ENCODE results near the gene MSRB1. TPM values are rescaled to one million over a fixed set of nuclear protein-coding genes. Genes with fewer than 3 reads are reported as not detected.
A peak's percentile ranks its signal among the peaks of the same experiment; 100 is the strongest.

Gene MSRB1
- 40.1 TPM for total RNA-seq

GRCh38 chr16:1942810-1943726 is at the start of gene MSRB1:
MSRB1 (minus strand) TSS chr16:1943199; CDS start chr16:1943156, 43 bp downstream.
- peak; percentile 88 to 100 (median 99) for DNase-seq (ENCODE audit: low read depth in 2 of 3, low spot score in 2 of 3)

- peak; percentile 94 to 97 (median 96) for DNase-seq (ENCODE audit: low read depth in 2 of 3, low spot score in 2 of 3)
These were observed 49.1 kb upstream of the MSRB1 start for GRCh38 chr16:1991948-1992703.

- DNase-seq (ENCODE audit: low read depth in 2 of 3, low spot score in 2 of 3), result no peak
These were observed 48.6 kb upstream of the MSRB1 start for GRCh38 chr16:1991588-1991947.

GRCh38 chr16:1991135-1991551 is 48.1 kb upstream of the MSRB1 start:
- peak in 1 of 3 donors; percentile 32 for DNase-seq (ENCODE audit: low read depth in 2 of 3, low spot score in 2 of 3)

- no peak for DNase-seq (ENCODE audit: low read depth in 2 of 3, low spot score in 2 of 3)
These were observed 47.5 kb upstream of the MSRB1 start for GRCh38 chr16:1990351-1991134.

GRCh38 chr16:1990101-1990350 is 47.0 kb upstream of the MSRB1 start:
- DNase-seq (ENCODE audit: low read depth in 2 of 3, low spot score in 2 of 3), result no peak

- DNase-seq (ENCODE audit: low read depth in 2 of 3, low spot score in 2 of 3), result no peak
These were observed 46.5 kb upstream of the MSRB1 start, which contains the start of gene SYNGR3 for GRCh38 chr16:1989209-1990100. SYNGR3 (plus strand) TSS chr16:1989970; CDS start chr16:1990103, 133 bp downstream.

GRCh38 chr16:1987198-1987597 is 44.2 kb upstream of the MSRB1 start:
- DNase-seq (ENCODE audit: low read depth in 2 of 3, low spot score in 2 of 3), result no peak

- no peak for DNase-seq (ENCODE audit: low read depth in 2 of 3, low spot score in 2 of 3)
These were observed 42.6 kb upstream of the MSRB1 start for GRCh38 chr16:1985466-1986150.

GRCh38 chr16:1984347-1985225 is 41.6 kb upstream of the MSRB1 start:
- no peak for DNase-seq (ENCODE audit: low read depth in 2 of 3, low spot score in 2 of 3)

GRCh38 chr16:1983544-1984346 is 40.7 kb upstream of the MSRB1 start, which contains the start of gene GFER:
GFER (plus strand) TSS chr16:1984193; CDS start chr16:1984219, 26 bp downstream.
- peak in 2 of 3 donors; percentile 73 to 80 for DNase-seq (ENCODE audit: low read depth in 2 of 3, low spot score in 2 of 3)

- DNase-seq (ENCODE audit: low read depth in 2 of 3, low spot score in 2 of 3), result no peak
These were observed 40.1 kb upstream of the MSRB1 start for GRCh38 chr16:1982991-1983543.

GRCh38 chr16:1982013-1982433 is 39.0 kb upstream of the MSRB1 start:
- DNase-seq (ENCODE audit: low read depth in 2 of 3, low spot score in 2 of 3), result no peak

- DNase-seq (ENCODE audit: low read depth in 2 of 3, low spot score in 2 of 3), result no peak
These were observed 38.4 kb upstream of the MSRB1 start, which contains the start of gene NOXO1 for GRCh38 chr16:1981398-1981836. NOXO1 (minus strand) TSS chr16:1981469; CDS start chr16:1981179, 290 bp downstream.

- DNase-seq (ENCODE audit: low read depth in 2 of 3, low spot score in 2 of 3), result no peak
These were observed 37.7 kb upstream of the MSRB1 start for GRCh38 chr16:1980770-1981087.

GRCh38 chr16:1980030-1980769 is 37.2 kb upstream of the MSRB1 start:
- DNase-seq (ENCODE audit: low read depth in 2 of 3, low spot score in 2 of 3), result no peak
